Fibroblast of peridontal ligament (primary cell): ENCODE data around the gene CLTB.
A peak's percentile ranks its signal among the peaks of the same experiment; 100 is the strongest.
"Not testable (repeated sequence)": the region's sequence is repeated elsewhere in the genome, so short reads cannot be mapped to it uniquely, and the experiment has no call there.

ENCODE experiments used
- DNase-seq: peaks from one replicate; pipeline ENCODE4 v3.0.0-alpha.2; 2010; ENCODE audit errors: extremely low read depth

CLTB gene, protein sequence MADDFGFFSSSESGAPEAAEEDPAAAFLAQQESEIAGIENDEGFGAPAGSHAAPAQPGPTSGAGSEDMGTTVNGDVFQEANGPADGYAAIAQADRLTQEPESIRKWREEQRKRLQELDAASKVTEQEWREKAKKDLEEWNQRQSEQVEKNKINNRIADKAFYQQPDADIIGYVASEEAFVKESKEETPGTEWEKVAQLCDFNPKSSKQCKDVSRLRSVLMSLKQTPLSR

DNA sequence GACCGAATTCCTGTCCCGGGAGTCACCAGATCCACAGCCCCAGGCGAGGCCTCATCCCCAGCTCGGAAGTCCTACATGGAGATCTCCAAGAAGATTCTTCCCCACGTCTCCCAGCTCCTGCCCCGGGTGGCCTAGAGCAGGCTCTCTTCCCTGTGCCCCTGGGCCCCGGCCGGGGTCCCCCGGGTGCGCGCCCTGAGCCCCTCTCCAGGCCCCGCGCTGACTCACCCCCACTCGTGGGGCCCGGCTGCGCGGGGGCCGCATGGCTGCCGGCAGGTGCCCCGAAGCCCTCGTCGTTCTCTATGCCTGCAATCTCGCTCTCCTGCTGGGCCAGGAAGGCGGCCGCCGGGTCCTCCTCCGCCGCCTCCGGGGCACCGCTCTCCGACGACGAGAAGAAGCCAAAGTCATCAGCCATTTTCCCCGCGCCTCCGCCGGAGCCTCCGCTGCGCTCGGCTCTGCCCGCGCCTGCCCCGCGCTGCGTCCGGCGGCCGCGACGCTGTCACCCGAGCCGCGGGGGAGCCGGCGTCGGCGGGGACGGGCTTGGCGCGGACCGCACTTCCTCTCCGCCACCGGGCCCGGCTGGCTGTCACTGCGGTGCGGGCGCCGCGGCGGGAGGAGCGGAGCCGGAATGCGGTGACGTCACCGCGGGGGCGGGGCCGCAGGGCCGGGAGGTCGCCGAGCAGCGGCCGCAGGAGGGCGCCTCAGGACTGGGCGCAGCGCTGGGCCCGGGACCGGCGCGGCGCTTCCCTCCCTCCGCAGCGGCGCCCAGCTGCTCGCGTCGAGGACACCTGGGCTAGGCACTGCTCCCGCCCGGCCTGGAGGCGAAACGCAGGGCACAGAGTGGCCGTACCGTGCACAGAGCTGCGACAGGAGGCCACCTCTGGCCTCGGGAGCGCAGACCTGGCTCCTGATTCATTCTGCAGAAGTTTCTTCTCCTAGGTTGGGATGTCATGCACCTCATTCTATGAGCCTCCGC is at the start of gene CLTB:
Gene CLTB, minus strand, starts transcription at position 588 of the 973 bp plus-strand sequence. Its CDS starts 176 bp downstream, at position 412.
- peak; percentile 64 for DNase-seq

DNA sequence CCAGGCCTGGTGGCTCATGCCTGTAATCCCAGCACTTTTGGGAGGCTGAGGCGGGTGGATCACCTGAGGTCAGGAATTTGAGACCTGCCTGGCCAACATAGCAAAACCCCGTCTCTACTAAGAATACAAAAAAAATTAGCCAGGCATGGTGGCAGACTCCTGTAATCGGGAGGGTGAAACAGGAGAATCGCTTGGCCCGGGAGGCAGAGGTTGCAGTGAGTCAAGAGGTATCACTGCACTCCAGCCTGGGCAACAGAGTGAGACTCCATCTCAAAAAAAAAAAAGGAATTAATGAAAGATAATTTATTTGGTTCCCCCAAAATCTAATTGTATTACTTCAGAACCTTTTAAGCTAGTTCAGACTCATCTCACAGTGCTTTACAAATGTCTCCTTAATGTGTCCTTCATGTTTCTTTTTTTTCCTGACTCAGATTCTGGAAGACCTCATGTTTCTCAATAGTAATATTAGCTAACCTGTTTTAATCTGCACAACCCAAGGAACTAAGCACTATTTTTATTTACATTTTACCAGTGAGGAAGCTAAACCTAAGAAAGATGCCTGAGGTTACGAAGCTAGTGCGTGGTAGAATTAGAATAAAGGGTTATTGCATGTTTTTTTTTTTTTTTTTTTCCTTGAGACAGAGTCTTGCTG is 46.9 kb upstream of the CLTB start:
- no peak for DNase-seq

DNA sequence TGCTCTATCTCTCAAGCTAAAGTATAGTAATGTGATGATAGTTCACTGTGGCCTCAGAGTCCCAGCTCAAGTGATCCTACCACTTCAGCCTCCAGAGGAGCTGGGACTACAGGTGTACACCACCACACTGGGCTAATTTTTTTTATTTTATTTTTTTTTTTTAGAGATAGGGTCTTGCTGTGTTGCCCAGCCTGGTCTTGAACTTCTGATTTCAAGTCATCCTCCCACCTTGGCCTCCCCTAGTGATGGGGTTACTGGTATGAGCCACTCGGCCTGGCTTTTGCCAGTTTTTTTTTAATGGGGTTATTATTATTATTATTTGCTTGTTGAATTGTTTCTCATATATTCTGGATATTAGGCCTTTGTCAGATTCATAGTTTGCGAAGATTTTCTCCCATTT is 45.0 kb upstream of the CLTB start:
- no peak for DNase-seq

DNA sequence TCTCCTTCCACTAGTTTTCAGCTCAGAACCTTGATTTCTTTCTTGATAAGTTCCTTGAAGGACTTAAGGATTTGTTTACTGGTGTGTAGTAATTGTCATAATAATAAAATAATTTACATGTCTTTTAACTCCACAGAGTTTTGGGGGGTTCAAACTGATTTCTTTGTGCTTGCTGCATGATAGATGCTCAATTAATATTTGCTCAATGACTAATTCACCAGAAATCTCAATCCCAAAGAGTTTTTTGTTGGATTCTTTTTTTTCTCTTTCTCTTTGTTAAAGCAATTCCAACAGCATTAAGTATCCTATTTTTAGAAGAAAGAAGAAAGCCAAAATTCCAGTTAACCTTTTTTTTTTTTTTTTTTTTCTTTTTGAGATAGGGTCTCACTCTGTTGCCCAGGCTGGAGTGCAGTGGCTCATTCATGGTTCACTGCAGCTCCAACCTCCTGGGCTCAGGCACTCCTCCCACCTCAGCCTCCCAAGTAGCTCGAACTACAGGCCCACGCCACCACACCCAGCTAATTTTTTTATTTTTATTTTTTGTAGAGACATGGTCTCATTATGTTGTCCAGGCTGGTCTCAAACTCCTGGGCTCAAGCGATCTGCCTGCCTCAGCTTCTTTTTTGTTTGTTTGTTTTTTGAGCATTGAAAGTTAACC is 42.7 kb upstream of the CLTB start:
- no peak for DNase-seq

DNA sequence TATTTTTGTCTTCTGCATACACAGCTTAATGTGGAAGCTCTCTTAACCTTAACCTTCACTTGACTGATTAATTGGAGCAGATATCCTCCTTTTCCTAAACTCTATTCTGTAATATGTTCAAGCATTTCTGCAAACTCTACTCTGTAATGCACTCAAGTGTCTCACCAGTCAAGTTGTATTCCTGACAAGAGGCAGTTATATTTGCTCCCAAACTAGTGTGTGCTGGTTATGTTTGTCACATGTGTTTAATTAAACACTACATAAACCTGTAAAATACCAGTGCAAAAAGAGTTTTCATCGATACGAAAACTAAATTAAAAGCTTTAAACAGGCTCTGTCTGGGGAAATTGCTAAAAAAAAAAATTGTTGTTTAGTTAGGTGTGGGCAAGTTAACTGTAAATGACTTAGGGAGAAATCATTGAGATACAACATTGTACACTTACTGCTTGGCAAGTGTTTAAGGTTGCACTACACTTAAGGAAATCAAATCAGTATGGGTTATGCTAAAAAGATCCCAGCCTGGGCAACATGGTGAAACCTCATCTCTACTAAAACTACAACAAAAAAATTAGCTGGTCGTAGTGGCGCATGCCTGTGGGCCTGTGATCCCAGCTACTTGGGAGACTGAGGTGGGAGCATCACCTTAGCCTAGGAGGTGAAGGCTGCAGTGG is 38.5 kb upstream of the CLTB start:
- DNase-seq = no peak

DNA sequence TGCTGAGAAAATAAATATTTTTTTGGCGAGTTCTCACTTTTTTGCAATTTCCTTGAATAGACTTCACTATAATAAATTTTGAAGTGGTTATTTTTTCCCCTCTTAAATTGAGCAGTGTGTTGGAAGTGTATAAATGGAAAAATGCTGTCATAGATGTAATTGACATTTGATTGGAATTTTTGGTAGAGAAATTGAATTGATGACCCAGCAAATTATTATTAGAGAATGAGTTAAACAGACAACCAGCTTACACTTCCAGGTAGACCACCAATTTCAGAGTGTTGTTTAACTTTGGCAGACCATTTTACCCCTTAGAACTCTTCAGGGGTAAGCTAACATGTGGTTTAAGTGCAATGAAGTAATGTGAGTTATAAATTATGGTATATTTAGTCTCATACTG is 33.7 kb upstream of the CLTB start:
- no peak for DNase-seq

DNA sequence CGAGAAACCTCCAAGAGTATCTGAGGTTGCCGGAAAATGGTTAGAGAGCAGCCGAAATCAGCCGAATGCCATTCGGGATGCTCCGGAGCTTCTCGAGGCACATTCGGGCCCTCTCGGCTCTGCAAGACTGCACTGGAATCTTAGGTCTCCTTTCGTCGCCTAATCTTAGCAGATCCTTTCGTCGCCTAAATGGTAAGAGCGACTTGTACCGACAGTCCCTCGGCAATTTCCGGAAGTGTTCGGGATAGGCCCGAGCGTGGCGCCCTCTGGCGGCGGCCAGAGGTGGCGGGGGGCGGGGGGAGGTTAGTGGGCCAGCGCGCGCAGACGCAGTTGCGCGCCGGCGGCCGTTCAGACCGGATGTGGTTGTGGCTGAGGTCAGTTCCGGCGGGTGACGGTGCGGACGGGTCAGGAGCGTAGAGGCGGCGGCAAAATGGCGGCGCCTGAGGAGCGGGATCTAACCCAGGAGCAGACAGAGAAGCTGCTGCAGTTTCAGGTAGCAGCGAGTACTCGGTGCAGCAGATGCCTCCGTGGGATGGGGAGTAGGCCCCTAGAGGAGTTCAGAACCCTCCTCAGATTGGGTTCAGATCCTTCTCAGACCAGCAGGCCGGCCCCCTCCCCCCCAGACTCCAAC is 31.8 kb upstream of the CLTB start, which contains the start of gene FAF2:
Gene FAF2, plus strand, starts transcription at position 408 of the 631 bp plus-strand sequence. Its CDS starts 23 bp downstream, at position 431.
- peak; percentile 99 for DNase-seq

DNA sequence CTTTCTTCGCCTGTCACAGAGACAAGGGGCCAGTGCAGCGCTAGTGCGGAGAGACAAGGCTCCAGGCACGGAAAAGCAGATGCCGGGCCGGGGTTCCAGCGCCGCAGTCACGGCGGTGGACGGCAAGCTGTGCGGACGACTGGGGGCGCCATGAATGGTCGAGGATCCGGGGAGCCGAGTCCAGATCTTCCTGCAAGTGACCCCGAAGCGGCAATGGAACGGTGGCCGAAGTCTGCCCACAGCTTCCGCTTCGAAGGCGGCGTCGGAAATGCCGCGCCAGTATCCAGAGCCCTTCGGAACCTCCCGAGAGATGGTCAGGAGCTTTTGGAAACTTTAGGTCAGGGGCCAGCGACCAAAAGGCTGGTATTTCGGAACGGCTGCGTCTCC is 31.2 kb upstream of the CLTB start:
- DNase-seq = no peak

DNA sequence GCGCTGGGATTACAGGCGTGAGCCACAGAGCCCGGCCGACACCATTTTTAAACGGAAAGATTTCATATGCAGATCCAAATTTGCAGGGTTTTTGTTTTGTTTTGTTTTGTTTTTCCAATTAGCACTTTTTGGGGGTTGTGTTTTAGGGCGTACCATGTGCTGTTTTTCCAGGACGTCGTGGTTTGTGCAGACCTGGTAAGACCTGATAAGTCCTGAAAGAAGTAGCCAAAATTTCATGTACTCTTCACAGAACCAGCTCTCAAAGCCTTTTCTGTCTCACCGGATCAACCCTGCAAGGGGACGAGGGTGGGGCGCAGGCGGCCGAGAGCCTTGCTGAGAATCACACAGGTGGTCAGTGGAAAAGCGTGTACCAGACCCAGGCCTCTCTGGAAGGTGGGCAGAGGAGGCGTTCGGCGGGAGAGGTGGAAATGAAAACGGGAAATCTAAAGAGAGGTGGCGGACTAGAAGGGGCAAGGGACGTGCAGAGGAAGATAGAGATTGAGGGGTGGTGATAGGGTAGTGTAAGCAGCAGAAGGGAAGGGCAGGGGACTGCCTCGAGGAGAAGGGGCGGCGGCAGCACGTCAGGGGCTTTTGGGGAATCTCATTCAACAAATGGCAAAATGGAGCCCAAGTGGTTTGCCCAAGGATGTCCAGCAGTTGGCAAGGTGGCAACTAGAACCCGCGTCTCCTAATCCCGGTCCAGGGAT is 30.7 kb upstream of the CLTB start:
- DNase-seq = no peak

DNA sequence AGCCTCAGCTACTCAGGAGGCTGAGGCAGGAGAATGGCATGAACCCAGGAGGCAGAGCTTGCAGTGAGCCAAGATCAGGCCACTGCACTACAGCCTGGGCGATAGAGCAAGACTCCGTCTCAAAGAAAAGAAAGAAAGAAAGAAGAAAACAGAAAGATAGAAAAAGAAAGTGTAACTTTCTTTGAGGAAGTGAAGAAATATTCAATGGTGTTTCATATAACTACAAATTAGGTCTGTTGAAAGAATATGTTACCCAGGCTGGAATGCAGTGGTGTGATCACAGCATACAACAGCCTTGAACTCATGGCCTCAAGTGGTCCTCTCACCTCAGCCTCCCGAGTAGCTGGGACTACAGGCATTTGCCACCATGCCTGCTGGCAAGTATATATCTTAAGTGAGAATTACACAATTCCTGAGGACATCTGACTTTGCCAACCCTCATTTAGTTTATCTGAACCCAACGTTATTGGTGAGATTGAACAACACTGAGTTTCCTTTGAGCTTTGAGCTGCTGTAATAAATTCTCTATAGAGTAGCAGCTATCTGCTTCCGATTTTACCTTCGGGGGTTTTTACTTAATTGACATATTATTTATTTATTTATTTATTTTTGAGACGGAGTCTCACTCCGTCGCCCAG is 29.8 kb upstream of the CLTB start:
- no peak for DNase-seq

DNA sequence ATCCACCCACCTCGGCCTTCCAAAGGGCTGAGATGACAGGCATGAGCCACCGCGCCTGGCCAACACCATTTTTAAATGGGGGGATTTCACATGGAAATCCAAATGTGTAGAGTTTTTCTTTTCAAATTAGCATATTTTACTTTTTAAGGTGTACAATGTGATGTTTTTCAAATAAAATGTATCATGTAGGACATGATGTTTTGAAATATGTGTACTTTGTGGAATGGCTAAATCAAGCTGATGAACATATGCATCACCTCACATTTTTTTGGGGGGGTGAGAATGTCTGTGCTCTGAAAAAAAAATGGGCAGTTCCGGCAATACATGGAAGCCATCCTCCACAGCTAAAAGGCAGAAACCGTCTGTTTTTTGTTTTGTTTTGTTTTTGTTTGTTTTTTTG is 28.4 kb upstream of the CLTB start:
- no peak for DNase-seq

DNA sequence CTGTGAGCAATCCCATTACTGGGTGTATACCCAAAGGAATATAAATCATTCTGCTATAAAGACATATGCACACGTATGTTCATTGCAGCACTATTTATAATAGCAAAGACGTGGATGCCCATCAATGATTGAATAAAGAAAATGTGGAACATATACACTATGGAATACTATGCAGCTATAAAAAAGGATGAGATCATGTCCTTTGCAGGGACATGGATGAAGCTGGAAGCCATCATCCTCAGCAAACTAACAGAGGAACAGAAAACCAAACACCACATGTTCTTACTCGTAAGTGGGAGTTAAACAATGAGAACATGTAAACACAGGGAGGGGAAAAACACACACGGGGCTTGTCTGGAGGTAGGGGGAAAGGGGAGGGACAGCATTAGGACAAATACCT is 26.6 kb upstream of the CLTB start:
- not testable (repeated sequence) for DNase-seq

DNA sequence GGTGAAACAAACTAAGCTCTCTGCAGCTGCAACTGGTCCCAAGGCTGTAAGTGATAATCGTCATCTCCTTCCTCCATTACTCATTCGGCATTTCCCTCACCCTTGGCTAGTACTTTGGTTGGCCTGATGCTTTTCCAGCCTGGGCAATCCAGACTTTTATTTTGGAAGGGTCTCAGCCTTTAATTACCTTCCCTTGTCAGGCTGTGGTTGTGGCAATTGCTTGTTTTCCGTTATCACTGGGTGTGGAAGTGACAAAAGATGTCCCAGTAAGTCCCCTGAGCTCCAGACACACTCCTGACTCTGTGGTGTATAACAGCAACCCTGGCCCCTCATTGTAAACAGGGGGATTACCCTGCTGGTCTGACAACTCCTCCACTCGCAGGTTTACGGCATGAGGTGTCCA is 25.6 kb upstream of the CLTB start:
- DNase-seq = no peak

DNA sequence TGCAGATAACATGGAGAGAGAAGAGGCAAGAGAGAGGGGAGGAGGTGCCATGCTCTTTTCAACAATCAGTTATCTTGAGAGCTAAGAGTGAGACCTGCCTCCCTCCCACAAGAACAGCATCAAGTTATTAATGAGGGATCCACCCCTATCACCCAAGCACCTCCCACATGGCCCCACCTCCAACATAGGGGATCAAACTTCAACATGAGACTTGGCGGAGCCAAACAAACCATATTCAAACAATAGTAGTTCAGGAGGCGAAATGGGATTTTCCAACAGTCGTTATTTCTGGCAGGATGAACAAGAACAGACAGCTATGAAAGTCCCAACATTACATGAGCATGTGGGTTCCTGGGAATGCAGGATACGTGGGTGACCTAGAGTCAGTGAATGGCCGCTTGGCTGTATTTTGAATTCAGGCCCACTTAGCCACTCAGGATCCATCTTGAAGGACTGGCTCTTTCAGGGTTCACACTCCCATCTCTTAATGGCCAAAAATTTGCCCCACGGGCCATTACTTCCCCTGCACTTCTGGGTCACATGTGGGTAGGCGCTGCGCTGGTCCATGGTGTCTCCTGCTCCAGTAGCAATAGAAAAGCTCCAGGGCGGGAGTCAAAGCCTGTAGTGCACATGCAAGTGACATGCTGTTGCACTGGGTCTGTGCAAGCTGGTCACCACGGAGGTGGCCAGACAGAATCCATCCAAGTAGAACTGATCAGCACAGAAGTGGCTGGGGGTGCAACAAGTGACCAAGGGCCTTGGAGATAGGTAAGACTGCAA is 24.8 kb upstream of the CLTB start:
- no peak for DNase-seq

DNA sequence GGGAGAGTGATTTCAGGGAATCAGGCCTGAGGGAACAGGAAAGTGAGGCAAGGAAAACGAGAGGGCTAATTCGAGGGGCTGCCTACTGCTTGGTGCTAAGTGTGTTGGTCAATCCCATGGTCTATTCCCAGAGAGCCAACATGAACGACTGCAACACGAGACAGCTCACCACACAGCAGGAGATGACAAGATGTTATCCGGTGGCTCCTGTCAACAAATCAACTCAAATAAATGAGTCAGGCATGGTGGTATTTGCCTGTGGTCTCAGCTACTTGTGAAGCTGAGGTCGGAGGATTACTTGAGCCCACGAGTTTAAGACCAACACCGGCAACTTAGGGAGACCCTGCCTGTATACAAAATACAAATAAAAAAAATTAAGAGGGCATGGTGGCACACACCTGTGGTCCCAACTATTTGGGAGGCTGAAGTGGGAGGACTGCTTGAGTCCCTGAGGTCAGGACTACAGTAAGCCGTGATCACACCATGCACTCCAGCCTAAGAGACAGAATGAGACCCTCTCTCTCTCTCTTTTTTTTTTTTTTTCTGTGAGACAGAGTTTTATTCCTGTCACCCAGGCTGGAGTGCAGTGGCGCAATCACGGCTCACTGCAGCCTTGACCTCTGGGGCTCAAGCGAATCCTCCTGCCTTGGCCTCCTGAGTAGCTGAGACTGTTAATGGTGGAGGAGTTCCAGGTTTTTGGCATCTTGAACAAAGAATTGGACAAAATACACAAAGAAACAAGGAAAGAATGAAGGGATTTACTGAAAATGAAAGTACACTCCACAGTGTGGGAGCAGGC is 22.8 kb upstream of the CLTB start:
- peak; percentile 56 for DNase-seq

DNA sequence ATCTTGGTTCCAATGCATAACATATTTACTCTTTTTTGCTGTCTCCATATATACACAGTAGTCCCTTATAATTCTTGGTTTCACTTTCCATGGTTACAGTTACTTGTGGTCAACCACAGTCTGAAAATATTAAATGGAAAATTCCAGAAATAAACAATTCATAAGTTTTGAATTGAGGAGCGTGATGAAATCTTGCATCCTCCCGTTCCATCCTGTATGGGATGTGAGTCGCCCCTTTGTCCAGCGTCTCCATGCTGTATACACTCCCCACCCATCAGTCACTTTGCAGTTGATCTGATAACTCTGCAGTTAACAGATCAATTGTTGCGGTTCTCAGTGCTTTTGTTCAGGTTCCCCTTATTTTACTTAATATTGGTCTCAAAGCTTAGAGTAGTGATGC is 20.3 kb upstream of the CLTB start:
- peak; percentile 83 for DNase-seq

DNA sequence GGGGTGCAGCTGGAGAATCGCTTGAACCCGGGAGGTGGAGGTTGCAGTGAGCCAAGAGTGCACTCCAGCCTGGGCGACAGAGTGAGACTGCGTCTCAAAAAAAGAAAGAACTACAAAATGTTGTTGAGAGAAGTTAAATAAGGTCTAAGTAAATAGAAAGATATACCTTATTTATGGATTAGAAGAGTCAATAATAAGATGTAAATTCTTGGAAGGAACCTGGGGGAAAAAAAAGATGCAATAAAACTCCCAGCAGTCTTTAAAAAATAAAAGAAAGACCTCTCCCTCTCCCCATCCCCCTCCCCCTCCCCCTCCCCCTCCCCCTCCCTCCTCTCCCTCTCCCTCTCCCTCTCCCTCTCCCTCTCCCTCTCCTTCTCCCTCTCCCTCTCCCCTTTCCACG is 16.4 kb upstream of the CLTB start:
- DNase-seq = no peak

DNA sequence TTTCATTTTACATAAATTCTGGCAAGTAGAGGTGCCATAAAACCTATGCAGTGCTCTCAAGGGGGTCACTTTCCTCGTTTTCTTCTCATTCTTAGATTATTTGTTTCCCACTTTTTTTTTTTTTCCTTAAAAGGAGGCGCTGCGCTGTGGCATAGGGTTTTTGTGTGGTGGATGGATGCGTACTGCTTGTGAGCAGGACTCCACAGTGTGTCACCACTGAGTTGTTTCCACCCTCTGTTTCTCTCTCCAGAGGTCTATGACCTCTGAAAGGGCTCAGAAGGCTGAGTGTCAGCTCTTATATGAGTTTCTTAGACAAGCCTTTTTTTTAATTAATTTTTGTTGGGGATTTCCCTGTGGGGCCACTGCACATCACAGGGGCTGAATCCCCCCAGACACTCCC is 13.6 kb upstream of the CLTB start:
- no peak for DNase-seq
